Fibroblast of skin of left quadriceps (primary cell): ENCODE data around the gene ASCC2.

Experiments used
- DNase-seq, 2 experiments: peaks; one replicate each; pipeline ENCODE4 v3.0.0-alpha.2; 2013; ENCODE audit warnings: low read depth in 2 of 2

The ASCC2 gene

GRCh38 chr22:29787371-29787980 lies 50.6 kb downstream of the ASCC2 start:
- DNase-seq: no peak

- DNase-seq: no peak
Observed at GRCh38 chr22:29786031-29786430, 52.0 kb downstream of the ASCC2 start.

GRCh38 chr22:29784451-29785361 lies 53.4 kb downstream of the ASCC2 start:
- DNase-seq: no peak

- DNase-seq: no peak
Observed at GRCh38 chr22:29782061-29782845, 55.8 kb downstream of the ASCC2 start.

GRCh38 chr22:29780748-29781676 lies 57.1 kb downstream of the ASCC2 start:
- DNase-seq: peak; percentile 78 to 80

- no peak for DNase-seq
Observed at GRCh38 chr22:29780220-29780619, 57.9 kb downstream of the ASCC2 start.

GRCh38 chr22:29773233-29773632 lies 64.8 kb downstream of the ASCC2 start:
- DNase-seq: no peak

GRCh38 chr22:29772170-29772641 lies 65.9 kb downstream of the ASCC2 start:
- DNase-seq: peak; percentile 15 to 21

GRCh38 chr22:29769723-29770321 lies 68.3 kb downstream of the ASCC2 start:
- no peak for DNase-seq

- no peak for DNase-seq
Observed at GRCh38 chr22:29768052-29768693, 69.9 kb downstream of the ASCC2 start.

GRCh38 chr22:29767171-29768051 lies 70.7 kb downstream of the ASCC2 start, which contains the start of gene UQCR10:
UQCR10 (plus strand) TSS chr22:29767369; CDS start chr22:29767399, 30 bp downstream.
- peak; percentile 78 to 80 for DNase-seq

GRCh38 chr22:29766632-29767170 lies 71.4 kb downstream of the ASCC2 start, which contains the start of gene ZMAT5:
ZMAT5 (minus strand) TSS chr22:29767007; CDS start chr22:29748544, 18,463 bp downstream.
- DNase-seq: peak; percentile 94

GRCh38 chr22:29765905-29766631 lies 72.0 kb downstream of the ASCC2 start:
- no peak for DNase-seq

- DNase-seq: no peak
Observed at GRCh38 chr22:29762263-29762662, 75.8 kb downstream of the ASCC2 start.

- no peak for DNase-seq
Observed at GRCh38 chr22:29758959-29759358, 79.1 kb downstream of the ASCC2 start.

- no peak for DNase-seq
Observed at GRCh38 chr22:29758068-29758622, 79.9 kb downstream of the ASCC2 start.

- DNase-seq: no peak
Observed at GRCh38 chr22:29757096-29757495, 81.0 kb downstream of the ASCC2 start.

- no peak for DNase-seq
Observed at GRCh38 chr22:29756341-29756740, 81.7 kb downstream of the ASCC2 start.
